Measurements from ENCODE around the gene IL1RN. TPM values are rescaled to one million over a fixed set of nuclear protein-coding genes. Genes with fewer than 3 reads are reported as not detected.

The IL1RN gene
- total RNA-seq, 1 donor from 2014 or later: not detected

DNA sequence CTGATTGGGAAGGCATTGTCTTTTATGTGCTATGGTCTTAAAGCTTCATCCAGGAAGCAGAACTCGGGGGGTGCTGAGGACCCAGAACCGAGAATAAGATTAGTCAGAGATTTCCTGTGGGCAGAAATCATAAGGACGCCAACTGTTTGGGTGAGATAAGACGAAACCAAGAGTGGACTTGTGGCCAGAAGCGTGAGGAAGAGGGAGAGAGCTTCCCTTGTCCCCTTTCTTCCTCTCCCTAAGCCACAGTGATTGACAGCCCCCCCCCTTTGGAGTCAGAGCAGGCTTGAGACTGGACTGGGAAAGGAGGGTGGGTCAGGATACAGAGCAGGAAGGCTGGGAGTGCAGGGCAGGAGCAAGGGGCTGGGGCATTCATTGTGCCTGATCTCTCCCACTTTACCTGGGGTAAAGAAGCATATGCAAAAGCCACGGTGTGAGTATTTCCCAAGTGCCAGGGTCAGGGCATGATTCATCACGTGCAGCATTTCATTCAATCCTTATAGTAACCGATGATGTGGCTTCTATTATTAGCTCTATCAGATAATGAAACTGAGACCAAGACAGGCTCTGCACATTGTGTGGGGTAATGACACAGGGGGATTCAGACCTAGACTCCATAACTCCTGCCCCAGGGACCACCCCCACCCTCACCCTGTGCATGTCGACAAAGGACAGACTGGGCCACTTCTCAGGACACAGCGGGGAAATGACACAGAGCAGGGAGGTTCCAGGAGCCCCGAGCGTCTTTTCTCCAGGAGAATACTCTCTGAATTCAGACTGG, 3.0 kb upstream of the IL1RN start:
- no peak for DNase-seq (ENCODE audit: low spot score)
- TF ChIP-seq CTCF (IDR thresholded peaks at IDR 0.05): no peak
- no peaks in the 10 kb centered on the region for H3K36me3 Mint-ChIP-seq (ENCODE audit: low read depth)
- no peak overlapping the region for H3K4me3 Mint-ChIP-seq (ENCODE audit: unreplicated experiment)
- H3K9me3 Mint-ChIP-seq (ENCODE audit: low read depth): no peaks in the 10 kb centered on the region
- peaks cover 51% of the 10 kb centered on the region for H3K27me3 Mint-ChIP-seq (ENCODE audit: low read depth)
- no peaks in the 10 kb centered on the region for H3K4me1 Mint-ChIP-seq (ENCODE audit: low read depth)
- no peak overlapping the region for H3K27ac Mint-ChIP-seq (ENCODE audit: unreplicated experiment)

GRCh38 chr2:113124984-113125855, 2.2 kb upstream of the IL1RN start:
- Mint-ChIP-seq H3K4me1 (ENCODE audit: low read depth) (no peaks in the 10 kb centered on the region), H3K27ac (ENCODE audit: unreplicated experiment) (no peak overlapping the region), H3K4me3 (ENCODE audit: unreplicated experiment) (no peak overlapping the region), H3K36me3 (ENCODE audit: low read depth) (no peaks in the 10 kb centered on the region), H3K27me3 (ENCODE audit: low read depth) (peaks cover 44% of the 10 kb centered on the region), H3K9me3 (ENCODE audit: low read depth) (no peaks in the 10 kb centered on the region)
- DNase-seq (ENCODE audit: low spot score): no peak
- no peak for TF ChIP-seq CTCF (IDR thresholded peaks at IDR 0.05)

DNA sequence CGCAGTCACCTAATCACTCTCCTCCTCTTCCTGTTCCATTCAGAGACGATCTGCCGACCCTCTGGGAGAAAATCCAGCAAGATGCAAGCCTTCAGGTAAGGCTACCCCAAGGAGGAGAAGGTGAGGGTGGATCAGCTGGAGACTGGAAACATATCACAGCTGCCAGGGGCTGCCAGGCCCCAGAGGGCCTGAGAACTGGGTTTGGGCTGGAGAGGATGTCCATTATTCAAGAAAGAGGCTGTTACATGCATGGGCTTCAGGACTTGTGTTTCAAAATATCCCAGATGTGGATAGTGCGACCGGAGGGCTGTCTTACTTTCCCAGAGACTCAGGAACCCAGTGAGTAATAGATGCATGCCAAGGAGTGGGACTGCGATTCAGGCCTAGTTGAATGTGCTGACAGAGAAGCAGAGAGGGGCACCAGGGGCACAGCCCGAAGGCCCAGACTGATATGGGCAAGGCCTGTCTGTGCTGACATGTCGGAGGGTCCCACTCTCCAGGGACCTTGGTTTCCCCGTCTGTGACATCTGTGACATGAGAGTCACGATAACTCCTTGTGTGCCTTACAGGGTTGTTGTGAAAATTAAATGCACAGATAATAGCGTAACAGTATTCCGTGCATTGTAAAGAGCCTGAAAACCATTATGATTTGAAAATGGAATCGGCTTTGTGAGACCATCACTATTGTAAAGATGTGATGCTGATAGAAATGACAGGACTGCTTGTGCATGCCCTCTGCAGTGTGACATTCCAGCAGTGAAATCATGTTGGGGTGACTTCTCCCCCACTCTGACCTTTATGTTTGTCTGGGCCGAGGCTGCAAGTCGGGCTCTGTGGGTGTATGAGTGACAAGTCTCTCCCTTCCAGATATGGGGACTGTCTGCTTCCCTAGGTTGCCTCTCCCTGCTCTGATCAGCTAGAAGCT, 510 bp downstream of the IL1RN start:
- H3K4me1 Mint-ChIP-seq (ENCODE audit: low read depth): no peaks in the 10 kb centered on the region
- H3K36me3 Mint-ChIP-seq (ENCODE audit: low read depth): no peaks in the 10 kb centered on the region
- peaks cover 24% of the 10 kb centered on the region for H3K27me3 Mint-ChIP-seq (ENCODE audit: low read depth)
- H3K27ac Mint-ChIP-seq (ENCODE audit: unreplicated experiment): no peak overlapping the region
- H3K9me3 Mint-ChIP-seq (ENCODE audit: low read depth): no peaks in the 10 kb centered on the region
- no peak for DNase-seq (ENCODE audit: low spot score)
- TF ChIP-seq CTCF (IDR thresholded peaks at IDR 0.05): no peak
- H3K4me3 Mint-ChIP-seq (ENCODE audit: unreplicated experiment): no peak overlapping the region

- Mint-ChIP-seq H3K27me3 (ENCODE audit: low read depth) (peaks cover 16% of the 10 kb centered on the region), H3K4me3 (ENCODE audit: unreplicated experiment) (no peak overlapping the region), H3K9me3 (ENCODE audit: low read depth) (no peaks in the 10 kb centered on the region), H3K4me1 (ENCODE audit: low read depth) (no peaks in the 10 kb centered on the region), H3K27ac (ENCODE audit: unreplicated experiment) (no peak overlapping the region), H3K36me3 (ENCODE audit: low read depth) (no peaks in the 10 kb centered on the region)
- no peak for TF ChIP-seq CTCF (IDR thresholded peaks at IDR 0.05)
- no peak for DNase-seq (ENCODE audit: low spot score)
Measured at GRCh38 chr2:113129519-113130078, 2.2 kb downstream of the IL1RN start.
